Measurements from ENCODE around the gene JAZF1.

DNA sequence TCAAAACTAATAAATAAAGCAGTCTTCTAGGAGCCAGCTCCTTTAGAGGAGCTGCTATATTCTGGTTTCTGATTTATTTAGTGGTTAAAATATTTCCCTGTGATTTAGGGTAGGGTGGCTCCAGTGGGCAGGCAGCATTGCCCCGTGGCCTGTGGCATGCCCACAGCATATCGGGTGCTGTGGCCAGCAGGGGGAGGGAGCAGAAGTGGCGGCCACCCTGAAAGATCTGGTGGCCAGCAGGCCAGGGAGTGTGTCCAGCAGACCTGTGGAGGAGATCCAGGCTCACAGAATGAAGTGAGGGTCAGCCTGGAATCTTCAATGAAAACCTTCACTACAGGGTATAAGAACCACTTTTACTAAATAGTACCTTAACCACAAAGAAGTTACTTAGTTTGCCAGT, 251.5 kb downstream of the JAZF1 start:
- no peak for TF ChIP-seq CTCF (IDR thresholded peaks at IDR 0.05)
- TF ChIP-seq POLR2A (IDR thresholded peaks at IDR 0.05): no peak
